ENCODE measurements around the gene ATG12.

ATG12 gene

GRCh38 chr5:115787426-115787825, 53.9 kb downstream of the ATG12 start:
- TF ChIP-seq CTCF (IDR thresholded peaks at IDR 0.05; ENCODE audit: low read depth, low read length) (no peak), EZH2phosphoT487 (IDR thresholded peaks at IDR 0.05; ENCODE audit: low read depth) (no peak)
- H4K20me1 ChIP-seq (ENCODE audit: insufficient read depth, low read length), result no peaks in the 10 kb centered on the region
- no peak overlapping the region for H3K4me2 ChIP-seq (ENCODE audit: low read length)
- H3K79me2 ChIP-seq (ENCODE audit: low read length), result no peaks in the 10 kb centered on the region
- H3K27ac ChIP-seq (ENCODE audit: low read length), result no peak overlapping the region
- no peaks in the 10 kb centered on the region for H3K9me3 ChIP-seq (ENCODE audit: insufficient read depth, low read length)
- peaks cover 8% of the 10 kb centered on the region for H3K27me3 ChIP-seq (ENCODE audit: low read depth, low read length)
- H2AFZ ChIP-seq (ENCODE audit: low read depth, low read length), result no peak overlapping the region
- no peaks in the 10 kb centered on the region for H3K4me1 ChIP-seq (ENCODE audit: low read length)
- H3K36me3 ChIP-seq (replicated peaks; ENCODE audit: low read depth, low read length), result no peaks in the 10 kb centered on the region
- H3K4me3 ChIP-seq (ENCODE audit: low read length), result no peak overlapping the region
- H3K9ac ChIP-seq (ENCODE audit: low read length), result no peak overlapping the region

- Histone ChIP-seq H3K9me3 (ENCODE audit: insufficient read depth, low read length) (no peaks in the 10 kb centered on the region), H3K27me3 (ENCODE audit: low read depth, low read length) (peaks cover 6% of the 10 kb centered on the region), H2AFZ (ENCODE audit: low read depth, low read length) (no peak overlapping the region), H3K27ac (ENCODE audit: low read length) (no peak overlapping the region), H3K36me3 (replicated peaks; ENCODE audit: low read depth, low read length) (no peaks in the 10 kb centered on the region), H3K4me3 (ENCODE audit: low read length) (no peak overlapping the region), H3K9ac (ENCODE audit: low read length) (no peak overlapping the region), H3K4me1 (ENCODE audit: low read length) (no peaks in the 10 kb centered on the region), H3K4me2 (ENCODE audit: low read length) (no peak overlapping the region), H3K79me2 (ENCODE audit: low read length) (no peaks in the 10 kb centered on the region), H4K20me1 (ENCODE audit: insufficient read depth, low read length) (no peaks in the 10 kb centered on the region)
- TF ChIP-seq CTCF (IDR thresholded peaks at IDR 0.05; ENCODE audit: low read depth, low read length) (no peak), EZH2phosphoT487 (IDR thresholded peaks at IDR 0.05; ENCODE audit: low read depth) (no peak)
These were observed 55.8 kb downstream of the ATG12 start for GRCh38 chr5:115785381-115786065.

- H3K4me2 ChIP-seq (ENCODE audit: low read length), result no peak overlapping the region
- no peak for TF ChIP-seq CTCF (IDR thresholded peaks at IDR 0.05; ENCODE audit: low read depth, low read length)
- TF ChIP-seq EZH2phosphoT487 (IDR thresholded peaks at IDR 0.05; ENCODE audit: low read depth), result no peak
- H3K9ac ChIP-seq (ENCODE audit: low read length), result no peak overlapping the region
- no peak overlapping the region for H3K4me3 ChIP-seq (ENCODE audit: low read length)
- no peak overlapping the region for H3K27ac ChIP-seq (ENCODE audit: low read length)
- no peaks in the 10 kb centered on the region for H3K9me3 ChIP-seq (ENCODE audit: insufficient read depth, low read length)
- no peaks in the 10 kb centered on the region for H3K36me3 ChIP-seq (replicated peaks; ENCODE audit: low read depth, low read length)
- no peaks in the 10 kb centered on the region for H3K79me2 ChIP-seq (ENCODE audit: low read length)
- no peak overlapping the region for H2AFZ ChIP-seq (ENCODE audit: low read depth, low read length)
- H4K20me1 ChIP-seq (ENCODE audit: insufficient read depth, low read length), result no peaks in the 10 kb centered on the region
- no peaks in the 10 kb centered on the region for H3K4me1 ChIP-seq (ENCODE audit: low read length)
- H3K27me3 ChIP-seq (ENCODE audit: low read depth, low read length), result peaks cover 6% of the 10 kb centered on the region; the same call in 1 of the 2 replicates
These were observed 62.9 kb downstream of the ATG12 start for GRCh38 chr5:115778417-115778816.

All from OCI-LY3 (cell line).